H9 (cell line): ENCODE data around the gene DERA. TPM values are rescaled to one million over a fixed set of nuclear protein-coding genes. Genes with fewer than 3 reads are reported as not detected.

Experiments used
- DNase-seq: peaks from one replicate; pipeline ENCODE4 v3.0.0-alpha.2; 2017
- H2AFZ ChIP-seq: one replicate; pipeline ENCODE4 v1.6.1; 2013; ENCODE audit warnings: mild to moderate bottlenecking, low read length, control low read depth, moderate library complexity
- H2AK5ac ChIP-seq: 2 replicates; pipeline ENCODE4 v1.6.1; 2013; ENCODE audit warnings: low read length, control low read depth, mixed read lengths; ENCODE audit not compliant: insufficient read length
- H2BK120ac ChIP-seq: one replicate; pipeline ENCODE4 v1.6.1; 2013; ENCODE audit warnings: low read depth, mild to moderate bottlenecking, low read length, control low read depth, inconsistent platforms; ENCODE audit not compliant: poor library complexity, severe bottlenecking
- H2BK12ac ChIP-seq: 2 replicates; pipeline ENCODE4 v1.6.1; 2013; ENCODE audit warnings: low read length, control low read depth, mixed read lengths, low read depth; ENCODE audit not compliant: insufficient read length
- H2BK15ac ChIP-seq: 2 replicates; pipeline ENCODE4 v1.6.1; 2013; ENCODE audit warnings: low read depth, low read length, control low read depth
- H2BK20ac ChIP-seq: one replicate; pipeline ENCODE4 v1.6.1; 2013; ENCODE audit warnings: low read depth, mild to moderate bottlenecking, low read length, control low read depth, inconsistent platforms; ENCODE audit not compliant: poor library complexity, severe bottlenecking
- H2BK5ac ChIP-seq: 2 replicates; pipeline ENCODE4 v1.6.1; 2013; ENCODE audit warnings: low read length, control low read depth, mixed read lengths; ENCODE audit not compliant: insufficient read length
- H3K14ac ChIP-seq: 2 replicates; pipeline ENCODE4 v1.6.1; 2013; ENCODE audit warnings: low read length, control low read depth; ENCODE audit not compliant: insufficient read depth
- H3K18ac ChIP-seq: 2 replicates; pipeline ENCODE4 v1.6.1; 2013; ENCODE audit warnings: low read depth, mild to moderate bottlenecking, mixed read lengths, low read length, control low read depth; ENCODE audit not compliant: insufficient read length
- H3K23ac ChIP-seq: 2 replicates; pipeline ENCODE4 v1.6.1; 2013; ENCODE audit warnings: low read length, control low read depth, mixed read lengths, low read depth; ENCODE audit not compliant: insufficient read length
- H3K23me2 ChIP-seq: 2 replicates; pipeline ENCODE4 v1.6.1; 2013; ENCODE audit warnings: low read depth, mild to moderate bottlenecking, mixed read lengths, low read length, control low read depth; ENCODE audit not compliant: insufficient read length, poor library complexity, severe bottlenecking
- H3K27ac ChIP-seq: 2 replicates; pipeline ENCODE4 v1.5.1; 2013; ENCODE audit warnings: low read length, control low read depth, mixed read lengths, low read depth; ENCODE audit not compliant: insufficient read length
- H3K27me3 ChIP-seq: 2 replicates; pipeline ENCODE4 v1.6.1; 2013; ENCODE audit warnings: low read length, control low read depth, inconsistent platforms; ENCODE audit not compliant: insufficient read depth
- H3K4ac ChIP-seq: 2 replicates; pipeline ENCODE4 v1.6.1; 2013; ENCODE audit warnings: low read depth, mild to moderate bottlenecking, control low read depth, inconsistent platforms, low read length, moderate library complexity
- H3K4me1 ChIP-seq: 2 replicates; pipeline ENCODE4 v1.6.1; 2013; ENCODE audit warnings: low read length, control low read depth, inconsistent platforms; ENCODE audit not compliant: insufficient read depth
- H3K4me2 ChIP-seq: 2 replicates; pipeline ENCODE4 v1.6.1; 2013; ENCODE audit warnings: low read length, control low read depth, mixed read lengths; ENCODE audit not compliant: insufficient read length, insufficient read depth
- H3K56ac ChIP-seq: 2 replicates; pipeline ENCODE4 v1.6.1; 2013; ENCODE audit warnings: low read depth, mild to moderate bottlenecking, mixed read lengths, low read length, control low read depth; ENCODE audit not compliant: insufficient read length
- H3K79me1 ChIP-seq: 2 replicates; pipeline ENCODE4 v1.6.1; 2013; ENCODE audit warnings: low read depth, mild to moderate bottlenecking, moderate library complexity, low read length, control low read depth, inconsistent platforms; ENCODE audit not compliant: insufficient read depth, poor library complexity, severe bottlenecking
- H3K79me2 ChIP-seq: 2 replicates; pipeline ENCODE4 v1.6.1; 2013; ENCODE audit warnings: low read length, control low read depth, inconsistent platforms; ENCODE audit not compliant: insufficient read depth
- H3K9ac ChIP-seq: 2 replicates; pipeline ENCODE4 v1.6.1; 2013; ENCODE audit warnings: low read length, control low read depth, mixed read lengths; ENCODE audit not compliant: insufficient read length; ENCODE audit errors: extremely low read depth
- H3K9me3 ChIP-seq: one replicate; pipeline ENCODE4 v1.6.1; 2013; ENCODE audit warnings: low read depth, low read length, inconsistent platforms; ENCODE audit not compliant: control insufficient read depth
- H3T11ph ChIP-seq: one replicate; pipeline ENCODE4 v1.6.1; 2013; ENCODE audit warnings: mild to moderate bottlenecking, low read length, control low read depth, inconsistent platforms
- H4K20me1 ChIP-seq: one replicate; pipeline ENCODE4 v1.6.1; 2013; ENCODE audit not compliant: control insufficient read depth, insufficient read length, insufficient read depth
- H4K5ac ChIP-seq: 2 replicates; pipeline ENCODE4 v1.6.1; 2013; ENCODE audit warnings: low read depth, mild to moderate bottlenecking, mixed read lengths, low read length, control low read depth; ENCODE audit not compliant: insufficient read length
- H4K8ac ChIP-seq: replicated peaks from 2 replicates; pipeline ENCODE4 v1.6.1; 2013; ENCODE audit warnings: low read length, control low read depth, mixed read lengths, low read depth; ENCODE audit not compliant: insufficient read length
- H4K91ac ChIP-seq: 2 replicates; pipeline ENCODE4 v1.6.1; 2013; ENCODE audit warnings: low read depth, mild to moderate bottlenecking, moderate library complexity, mixed read lengths, low read length, control low read depth; ENCODE audit not compliant: insufficient read length
- H3K27ac Mint-ChIP-seq, 3 experiments: 2 replicates in 2 of 3; 3 replicates in 1 of 3; pipeline ENCODE4 v1.8.0; 2020 to 2021; ENCODE audit warnings: mixed read lengths in 3 of 3, mild to moderate bottlenecking in 1 of 3, moderate library complexity in 1 of 3
- H3K27me3 Mint-ChIP-seq: 2 replicates; pipeline ENCODE4 v1.8.0; 2021; ENCODE audit warnings: low read depth, mild to moderate bottlenecking, moderate library complexity, mixed read lengths
- H3K36me3 Mint-ChIP-seq, 3 experiments: 2 replicates in 2 of 3; 3 replicates in 1 of 3; pipeline ENCODE4 v1.8.0; 2020 to 2021; ENCODE audit warnings: low read depth in 3 of 3, mixed read lengths in 3 of 3; ENCODE audit not compliant: insufficient read depth in 1 of 3
- H3K4me1 Mint-ChIP-seq, 2 experiments: 2 replicates each; pipeline ENCODE4 v1.8.0; 2020; ENCODE audit warnings: mixed read lengths in 2 of 2
- H3K4me3 Mint-ChIP-seq, 2 experiments: 2 replicates in 1 of 2; 3 replicates in 1 of 2; pipeline ENCODE4 v1.8.0; 2020 to 2021; ENCODE audit warnings: mild to moderate bottlenecking in 2 of 2, mixed read lengths in 2 of 2, moderate library complexity in 1 of 2
- H3K9me3 Mint-ChIP-seq, 2 experiments: 2 replicates in 1 of 2; 3 replicates in 1 of 2; pipeline ENCODE4 v1.8.0; 2020; ENCODE audit warnings: mild to moderate bottlenecking in 2 of 2, mixed read lengths in 2 of 2, moderate library complexity in 1 of 2
- WGBS: extraction: QIAGEN DNeasy Blood & Tissue Kit; methylation state at CpG from one replicate; pipeline ENCODE4 v1.1.7; 2013; ENCODE audit warnings: missing lambda C conversion rate, low lambda C conversion rate, mixed read lengths; ENCODE audit not compliant: insufficient read length; ENCODE audit errors: extremely low coverage; 5-methylcytosine and 5-hydroxymethylcytosine counted together
- total RNA-seq: library from RNA; stranded (reverse); gene quantifications from 2 replicates; pipeline ENCODE4 v1.2.1, GENCODE V29; 2021
- TF ChIP-seq, protein P1 (sequence below): fragments of 200-600 bp; sonication (generic); conservative IDR thresholded peaks from 3 replicates; pipeline ENCODE4 v1.8.0; 2021; ENCODE audit warnings: antibody characterized with exemption, mild to moderate bottlenecking

DERA gene
- total RNA-seq, 1 experiment from 2014 or later: 20.9 TPM

GRCh38 chr12:15931590-15932053 lies 20.5 kb downstream of the DERA start:
- Histone ChIP-seq H3K14ac (no peak overlapping the region; the same call in 1 of the 2 replicates), H3K4ac (no peak overlapping the region), H3K23ac (no peak overlapping the region), H2BK12ac (no peak overlapping the region), H4K20me1 (no peaks in the 10 kb centered on the region), H4K8ac (no peak overlapping the region), H3K56ac (no peak overlapping the region), H3K9me3 (no peaks in the 10 kb centered on the region), H3K27ac (no peak overlapping the region), H2BK5ac (no peak overlapping the region), H3K23me2 (no peaks in the 10 kb centered on the region), H3K9ac (no peak overlapping the region), H2AFZ (no peak overlapping the region), H3K4me1 (no peaks in the 10 kb centered on the region; the same call in 1 of the 2 replicates), H3K79me1 (no peaks in the 10 kb centered on the region), H3T11ph (no peak overlapping the region), H2BK15ac (no peak overlapping the region), H2AK5ac (no peak overlapping the region), H2BK20ac (no peak overlapping the region), H3K18ac (no peak overlapping the region), H3K27me3 (no peaks in the 10 kb centered on the region), H4K91ac (no peak overlapping the region), H3K4me2 (no peak overlapping the region), H3K79me2 (no peaks in the 10 kb centered on the region), H4K5ac (no peak overlapping the region), H2BK120ac (no peak overlapping the region)
- WGBS: no CpG with 5 or more reads among the region's 3 CpGs
- Mint-ChIP-seq H3K27me3 (no peaks in the 10 kb centered on the region), H3K36me3 (0 out of 7 replicates have a peak, but pooled peaks cover 0 to 1% (median 0%) of the 10 kb centered on the region in 3 experiments), H3K4me1 (peaks cover 24 to 27% of the 10 kb centered on the region in 2 experiments), H3K9me3 (no peaks in the 10 kb centered on the region; a peak in 2 of 5 replicates), H3K27ac (peak overlapping the region in 2 of 3 experiments; percentile 41 to 54; a peak in 5 of 7 replicates), H3K4me3 (no peak overlapping the region)
- TF ChIP-seq, protein P1, sequence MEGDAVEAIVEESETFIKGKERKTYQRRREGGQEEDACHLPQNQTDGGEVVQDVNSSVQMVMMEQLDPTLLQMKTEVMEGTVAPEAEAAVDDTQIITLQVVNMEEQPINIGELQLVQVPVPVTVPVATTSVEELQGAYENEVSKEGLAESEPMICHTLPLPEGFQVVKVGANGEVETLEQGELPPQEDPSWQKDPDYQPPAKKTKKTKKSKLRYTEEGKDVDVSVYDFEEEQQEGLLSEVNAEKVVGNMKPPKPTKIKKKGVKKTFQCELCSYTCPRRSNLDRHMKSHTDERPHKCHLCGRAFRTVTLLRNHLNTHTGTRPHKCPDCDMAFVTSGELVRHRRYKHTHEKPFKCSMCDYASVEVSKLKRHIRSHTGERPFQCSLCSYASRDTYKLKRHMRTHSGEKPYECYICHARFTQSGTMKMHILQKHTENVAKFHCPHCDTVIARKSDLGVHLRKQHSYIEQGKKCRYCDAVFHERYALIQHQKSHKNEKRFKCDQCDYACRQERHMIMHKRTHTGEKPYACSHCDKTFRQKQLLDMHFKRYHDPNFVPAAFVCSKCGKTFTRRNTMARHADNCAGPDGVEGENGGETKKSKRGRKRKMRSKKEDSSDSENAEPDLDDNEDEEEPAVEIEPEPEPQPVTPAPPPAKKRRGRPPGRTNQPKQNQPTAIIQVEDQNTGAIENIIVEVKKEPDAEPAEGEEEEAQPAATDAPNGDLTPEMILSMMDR: no peak; the same call in none of the 3 replicates
- DNase-seq: no peak
